Measurements from ENCODE around the gene POTEJ. TPM values are rescaled to one million over a fixed set of nuclear protein-coding genes. Genes with fewer than 3 reads are reported as not detected.

POTEJ gene
- total RNA-seq, 3 donors from 2014 or later (not counting 1 experiment from before 2014, with no cell fraction given) = not detected

Other genes starting within 250 kb of the POTEJ start
- not detected for gene POTEI, start 102.1 kb upstream of the POTEJ start, total RNA-seq
- not detected for gene CFC1B, start 90.2 kb upstream of the POTEJ start, total RNA-seq
- not detected for gene CFC1, start 11.9 kb upstream of the POTEJ start, total RNA-seq
- not detected for gene GPR148, start 117.6 kb downstream of the POTEJ start, total RNA-seq
- not detected for gene AMER3, start 144.1 kb downstream of the POTEJ start, total RNA-seq
- under 1 TPM in 1 of 3 donors, not detected in 2; 0.11 TPM for gene ARHGEF4, start 225.5 kb downstream of the POTEJ start, total RNA-seq

All from natural killer cell (primary cell).